ENCODE measurements around the gene SIPA1. TPM values are rescaled to one million over a fixed set of nuclear protein-coding genes. Genes with fewer than 3 reads are reported as not detected.

The SIPA1 gene
- total and polyA plus RNA-seq, 4 donors, result 15.4 to 34.9 (median 22.8) TPM

- no peak for DNase-seq (ENCODE audit: low spot score)
- Histone ChIP-seq H3K4me1 (ENCODE audit: control insufficient read depth in 4 of 4, insufficient read depth in 4 of 4, low read length in 3 of 4) (peaks cover 10 to 48% (median 35%) of the 10 kb centered on the region in 4 donors), H3K36me3 (ENCODE audit: control insufficient read depth in 4 of 4, insufficient read depth in 3 of 4, low read depth in 1 of 4, low read length in 3 of 4) (peaks cover 9 to 37% (median 19%) of the 10 kb centered on the region in 4 donors), H3K27me3 (ENCODE audit: control insufficient read depth in 4 of 4, insufficient read depth in 4 of 4, low read length in 3 of 4) (no peaks in the 10 kb centered on the region), H3K27ac (ENCODE audit: low read depth in 1 of 2, low read length in 2 of 2) (no peak overlapping the region), H3K9me3 (ENCODE audit: control insufficient read depth in 4 of 4, low read length in 3 of 4) (no peaks in the 10 kb centered on the region), H3K4me3 (ENCODE audit: low read depth in 1 of 3, low read length in 3 of 3) (no peak overlapping the region), H3K9ac (ENCODE audit: low read depth in 1 of 2, low read length in 2 of 2) (no peak overlapping the region)
- no peak for TF ChIP-seq HNF4A (conservative IDR thresholded peaks at IDR 0.05)
- no peak for TF ChIP-seq SP1 (IDR thresholded peaks at IDR 0.05)
- TF ChIP-seq NR2F2 (IDR thresholded peaks at IDR 0.05), result no peak
- TF ChIP-seq FOXA2 (IDR thresholded peaks at IDR 0.05), result no peak
- no peak for TF ChIP-seq EGR1 (IDR thresholded peaks at IDR 0.05; ENCODE audit: low read depth in 2 of 2)
- no peak for TF ChIP-seq REST (IDR thresholded peaks at IDR 0.05)
- no peak for TF ChIP-seq JUND (IDR thresholded peaks at IDR 0.05)
- TF ChIP-seq CTCF (IDR thresholded peaks at IDR 0.05; ENCODE audit: low read depth, low read length, missing input control), result no peak
- TF ChIP-seq YY1 (IDR thresholded peaks at IDR 0.05), result no peak
- 67% methylated on average over 3 of the region's 3 CpGs for WGBS
Measured at GRCh38 chr11:65609229-65609628, 28.7 kb upstream of the SIPA1 start.

- H3K27ac ChIP-seq (ENCODE audit: low read depth in 1 of 2, low read length in 2 of 2), result no peak overlapping the region
- DNase-seq (ENCODE audit: low spot score), result no peak
- peaks cover 10 to 52% (median 35%) of the 10 kb centered on the region in 4 donors for H3K4me1 ChIP-seq (ENCODE audit: control insufficient read depth in 4 of 4, insufficient read depth in 4 of 4, low read length in 3 of 4)
- H3K4me3 ChIP-seq (ENCODE audit: low read depth in 1 of 3, low read length in 3 of 3), result no peak overlapping the region
- no peak overlapping the region for H3K9ac ChIP-seq (ENCODE audit: low read depth in 1 of 2, low read length in 2 of 2)
- H3K9me3 ChIP-seq (ENCODE audit: control insufficient read depth in 4 of 4, low read length in 3 of 4), result no peaks in the 10 kb centered on the region
- no peaks in the 10 kb centered on the region for H3K27me3 ChIP-seq (ENCODE audit: control insufficient read depth in 4 of 4, insufficient read depth in 4 of 4, low read length in 3 of 4)
- WGBS, result 79% methylated on average over 5 of the region's 5 CpGs
- TF ChIP-seq MAX (IDR thresholded peaks at IDR 0.05) (no peak), ATF3 (IDR thresholded peaks at IDR 0.05) (no peak), NR2F2 (IDR thresholded peaks at IDR 0.05) (no peak), HNF4G (IDR thresholded peaks at IDR 0.05) (no peak), RAD21 (IDR thresholded peaks at IDR 0.05) (no peak), REST (IDR thresholded peaks at IDR 0.05) (no peak), TAF1 (conservative IDR thresholded peaks at IDR 0.05) (no peak), RXRA (IDR thresholded peaks at IDR 0.05) (no peak), FOXA2 (IDR thresholded peaks at IDR 0.05) (no peak), JUND (IDR thresholded peaks at IDR 0.05) (no peak)
- H3K36me3 ChIP-seq (ENCODE audit: control insufficient read depth in 4 of 4, insufficient read depth in 3 of 4, low read depth in 1 of 4, low read length in 3 of 4), result peaks cover 8 to 33% (median 15%) of the 10 kb centered on the region in 4 donors
Measured at GRCh38 chr11:65609665-65610064, 28.2 kb upstream of the SIPA1 start.

Data from liver (tissue), 9 donors.